HG03571 (cell line): Measurements from ENCODE around the gene CFAP70.
"Not testable (repeated sequence)": the region's sequence is repeated elsewhere in the genome, so short reads cannot be mapped to it uniquely, and the experiment has no call there.

Experiments
- ATAC-seq: cut with Tn5 transposase; IDR thresholded peaks from one replicate; pipeline ENCODE4 v1.9.1; 2021; ENCODE audit not compliant: unreplicated experiment

CFAP70 gene

GRCh38 chr10:73340121-73340520 lies 18.5 kb downstream of the CFAP70 start:
- ATAC-seq: no peak

GRCh38 chr10:73339436-73339835 lies 19.2 kb downstream of the CFAP70 start:
- ATAC-seq: no peak

- ATAC-seq: no peak
Observed at GRCh38 chr10:73338801-73339368, 19.8 kb downstream of the CFAP70 start.

- no peak for ATAC-seq
Observed at GRCh38 chr10:73333202-73333601, 25.5 kb downstream of the CFAP70 start.

GRCh38 chr10:73332379-73332778 lies 26.3 kb downstream of the CFAP70 start:
- ATAC-seq: no peak

GRCh38 chr10:73328523-73328922 lies 30.1 kb downstream of the CFAP70 start:
- not testable (repeated sequence) for ATAC-seq

GRCh38 chr10:73325290-73325689 lies 33.4 kb downstream of the CFAP70 start:
- not testable (repeated sequence) for ATAC-seq

GRCh38 chr10:73323582-73323981 lies 35.1 kb downstream of the CFAP70 start:
- not testable (repeated sequence) for ATAC-seq

GRCh38 chr10:73310475-73310874 lies 48.2 kb downstream of the CFAP70 start:
- no peak for ATAC-seq

GRCh38 chr10:73307203-73307800 lies 51.4 kb downstream of the CFAP70 start:
- ATAC-seq: no peak

GRCh38 chr10:73306171-73306708 lies 52.4 kb downstream of the CFAP70 start:
- no peak for ATAC-seq

- no peak for ATAC-seq
Observed at GRCh38 chr10:73296946-73297345, 61.7 kb downstream of the CFAP70 start.

- ATAC-seq: no peak
Observed at GRCh38 chr10:73293461-73293860, 65.2 kb downstream of the CFAP70 start.

GRCh38 chr10:73289958-73290357 lies 68.7 kb downstream of the CFAP70 start:
- ATAC-seq: no peak

GRCh38 chr10:73287441-73287840 lies 71.2 kb downstream of the CFAP70 start:
- ATAC-seq: no peak

- no peak for ATAC-seq
Observed at GRCh38 chr10:73281097-73281496, 77.6 kb downstream of the CFAP70 start.

- no peak for ATAC-seq
Observed at GRCh38 chr10:73264423-73264822, 94.2 kb downstream of the CFAP70 start.

- ATAC-seq: no peak
Observed at GRCh38 chr10:73263693-73264347, 94.8 kb downstream of the CFAP70 start.

GRCh38 chr10:73262880-73263555 lies 95.6 kb downstream of the CFAP70 start:
- ATAC-seq: no peak

GRCh38 chr10:73262105-73262730 lies 96.4 kb downstream of the CFAP70 start:
- no peak for ATAC-seq

GRCh38 chr10:73261362-73261995 lies 97.2 kb downstream of the CFAP70 start:
- no peak for ATAC-seq
